NB4 (cell line): Measurements from ENCODE around the gene CCDC88B.

ENCODE experiments used
- DNase-seq: peaks from one replicate; pipeline ENCODE4 v3.0.0; 2010; ENCODE audit warnings: low read depth
- H3K4me3 ChIP-seq: one replicate; pipeline ENCODE4 v1.5.1; 2011; ENCODE audit warnings: mild to moderate bottlenecking, low read depth, low read length, moderate library complexity
- MAX ChIP-seq: IDR thresholded peaks from 2 replicates; pipeline ENCODE4 v1.6.1; 2011; ENCODE audit warnings: low read depth, low read length
- MYC ChIP-seq: IDR thresholded peaks from 2 replicates; pipeline ENCODE4 v1.6.1; 2011; ENCODE audit warnings: low read depth, low read length
- POLR2A ChIP-seq: IDR thresholded peaks from 2 replicates; pipeline ENCODE4 v1.6.1; 2011; ENCODE audit warnings: mild to moderate bottlenecking; ENCODE audit not compliant: insufficient read length; ENCODE audit errors: extremely low read depth
- TF ChIP-seq, protein P1 (sequence below): IDR thresholded peaks from one replicate; pipeline ENCODE4 v1.5.1; 2012; ENCODE audit warnings: low read depth, low read length

CCDC88B gene

GRCh38 chr11:64317325-64317960, 22.6 kb upstream of the CCDC88B start, which contains the start of gene TRMT112:
TSS of gene TRMT112 (minus strand) at chr11:64317559. CDS start at chr11:64317526, 33 bp downstream.
- peak; percentile 99 for DNase-seq
- TF ChIP-seq POLR2A (peak; percentile 91), MAX (peak; percentile 81), MYC (peak; percentile 55)
- TF ChIP-seq, protein P1, sequence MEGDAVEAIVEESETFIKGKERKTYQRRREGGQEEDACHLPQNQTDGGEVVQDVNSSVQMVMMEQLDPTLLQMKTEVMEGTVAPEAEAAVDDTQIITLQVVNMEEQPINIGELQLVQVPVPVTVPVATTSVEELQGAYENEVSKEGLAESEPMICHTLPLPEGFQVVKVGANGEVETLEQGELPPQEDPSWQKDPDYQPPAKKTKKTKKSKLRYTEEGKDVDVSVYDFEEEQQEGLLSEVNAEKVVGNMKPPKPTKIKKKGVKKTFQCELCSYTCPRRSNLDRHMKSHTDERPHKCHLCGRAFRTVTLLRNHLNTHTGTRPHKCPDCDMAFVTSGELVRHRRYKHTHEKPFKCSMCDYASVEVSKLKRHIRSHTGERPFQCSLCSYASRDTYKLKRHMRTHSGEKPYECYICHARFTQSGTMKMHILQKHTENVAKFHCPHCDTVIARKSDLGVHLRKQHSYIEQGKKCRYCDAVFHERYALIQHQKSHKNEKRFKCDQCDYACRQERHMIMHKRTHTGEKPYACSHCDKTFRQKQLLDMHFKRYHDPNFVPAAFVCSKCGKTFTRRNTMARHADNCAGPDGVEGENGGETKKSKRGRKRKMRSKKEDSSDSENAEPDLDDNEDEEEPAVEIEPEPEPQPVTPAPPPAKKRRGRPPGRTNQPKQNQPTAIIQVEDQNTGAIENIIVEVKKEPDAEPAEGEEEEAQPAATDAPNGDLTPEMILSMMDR, result no peak

DNA sequence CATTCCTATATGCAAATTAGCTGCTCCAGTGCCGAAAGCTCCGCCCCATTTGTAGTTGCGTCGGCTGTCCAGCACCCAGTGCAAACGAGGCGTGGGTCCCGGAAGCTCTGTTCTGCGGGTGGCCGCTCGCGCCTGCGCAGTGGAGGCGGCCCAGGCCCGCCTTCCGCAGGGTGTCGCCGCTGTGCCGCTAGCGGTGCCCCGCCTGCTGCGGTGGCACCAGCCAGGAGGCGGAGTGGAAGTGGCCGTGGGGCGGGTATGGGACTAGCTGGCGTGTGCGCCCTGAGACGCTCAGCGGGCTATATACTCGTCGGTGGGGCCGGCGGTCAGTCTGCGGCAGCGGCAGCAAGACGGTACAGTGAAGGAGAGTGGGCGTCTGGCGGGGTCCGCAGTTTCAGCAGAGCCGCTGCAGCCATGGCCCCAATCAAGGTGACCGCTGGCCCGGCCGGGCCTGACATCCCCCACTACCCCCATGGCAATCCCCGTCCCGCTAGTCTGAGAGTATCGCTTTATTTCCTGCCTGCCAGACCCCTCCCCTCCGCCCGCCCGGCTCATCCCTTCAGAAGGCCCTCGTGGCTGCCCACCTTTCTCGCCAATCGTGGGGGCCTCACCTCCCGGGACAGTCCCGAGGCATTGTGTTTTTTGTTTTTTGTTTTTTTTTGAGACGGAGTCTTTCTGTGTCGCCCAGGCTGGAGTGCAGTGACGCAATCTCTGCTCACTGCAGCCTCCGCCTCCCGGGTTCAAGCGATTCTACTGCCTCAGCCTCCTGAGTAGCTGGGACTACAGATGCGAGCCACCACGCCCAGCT, 21.8 kb upstream of the CCDC88B start, which contains the start of gene PRDX5:
Gene PRDX5 (plus strand): TSS at position 161 of the 805 bp plus-strand sequence. CDS start 95 bp downstream, at position 256.
- H3K4me3 ChIP-seq, result peak within 1 kb of the TSS; percentile 79
- peak; percentile 91 for TF ChIP-seq MYC
- TF ChIP-seq, protein P1, result peak; percentile 15
- TF ChIP-seq POLR2A, result peak; percentile 77
- peak; percentile 89 for TF ChIP-seq MAX
- peak; percentile 99 for DNase-seq

More at GRCh38 chr11:64317325-64317960, 22.6 kb upstream of the CCDC88B start, which contains the start of gene TRMT112:
- peak within 1 kb of the TSS; percentile 79 for H3K4me3 ChIP-seq

DNA sequence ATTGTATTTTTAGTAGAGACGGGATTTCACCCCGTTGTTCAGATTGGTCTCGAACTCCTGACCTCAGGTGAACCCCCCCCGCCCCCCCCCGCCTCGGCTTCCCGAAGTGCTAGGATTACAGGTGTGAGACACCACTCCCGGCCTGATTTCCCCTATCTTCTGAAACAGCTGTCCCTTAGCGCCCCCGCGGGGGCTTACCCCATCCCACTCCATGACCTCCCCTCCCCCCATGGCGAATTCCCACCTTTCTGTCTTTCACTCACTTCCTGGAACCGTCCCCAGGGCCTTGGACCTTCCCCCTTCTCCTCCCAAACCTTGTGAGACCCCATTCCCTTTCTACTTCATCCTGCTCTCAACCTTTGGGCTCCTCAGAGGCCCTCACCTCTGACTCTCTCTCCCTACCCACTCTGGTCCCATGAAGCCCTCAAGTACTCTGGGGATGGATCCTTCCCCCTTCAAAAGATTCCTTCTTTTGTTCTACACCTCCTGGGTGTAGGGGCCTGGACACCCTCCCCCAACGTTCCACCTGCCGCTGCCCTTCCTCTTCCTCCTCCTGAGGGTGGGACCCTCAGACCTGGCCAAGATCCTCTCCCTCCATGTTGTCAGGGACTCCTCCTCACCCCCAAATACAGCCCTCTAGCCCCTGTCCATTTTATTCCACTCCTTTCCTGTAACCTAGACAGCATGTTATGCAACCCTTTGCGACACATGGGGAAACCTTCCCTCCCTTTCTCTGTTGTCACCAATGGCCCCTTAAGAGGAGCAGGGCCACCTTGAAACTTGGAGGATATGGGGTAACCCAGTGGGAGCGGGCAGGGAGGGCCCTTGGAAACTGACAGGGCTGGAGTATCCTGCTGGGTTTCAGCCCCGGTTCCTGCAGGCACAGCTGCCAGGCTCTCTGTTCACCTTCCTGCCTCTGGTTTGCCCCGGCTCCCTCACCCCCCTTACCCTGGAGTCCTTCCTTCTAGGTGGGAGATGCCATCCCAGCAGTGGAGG, 20.9 kb upstream of the CCDC88B start:
- peak overlapping the region; percentile 77 for H3K4me3 ChIP-seq
- TF ChIP-seq MAX (peak; percentile 77), POLR2A (no peak), MYC (peak; percentile 64)
- TF ChIP-seq, protein P1, result no peak
- peak; percentile 89 for DNase-seq

GRCh38 chr11:64320556-64320955, 19.4 kb upstream of the CCDC88B start:
- DNase-seq, result no peak
- TF ChIP-seq MAX, result no peak
- no peak for TF ChIP-seq POLR2A
- TF ChIP-seq, protein P1, result no peak
- no peak for TF ChIP-seq MYC
- no peak overlapping the region for H3K4me3 ChIP-seq

GRCh38 chr11:64321026-64321425, 19.0 kb upstream of the CCDC88B start:
- TF ChIP-seq MAX (no peak), MYC (no peak), POLR2A (no peak)
- TF ChIP-seq, protein P1, result no peak
- no peak for DNase-seq

More at GRCh38 chr11:64321026-64321425, 19.0 kb upstream of the CCDC88B start:
- no peak overlapping the region for H3K4me3 ChIP-seq
